GM18873 (cell line): ENCODE measurements around the gene C16orf74.

Experiments used
- ATAC-seq: cut with Tn5 transposase; IDR thresholded peaks from one replicate; pipeline ENCODE4 v1.9.1; 2021; ENCODE audit warnings: mild to moderate bottlenecking, moderate library complexity, moderate number of reproducible peaks; ENCODE audit not compliant: unreplicated experiment, low FRiP score

C16orf74 gene

GRCh38 chr16:85698935-85699558 is 51.8 kb downstream of the C16orf74 start:
- ATAC-seq: no peak

GRCh38 chr16:85698459-85698891 is 52.4 kb downstream of the C16orf74 start:
- no peak for ATAC-seq

GRCh38 chr16:85697431-85697830 is 53.5 kb downstream of the C16orf74 start:
- no peak for ATAC-seq

- no peak for ATAC-seq
Observed at GRCh38 chr16:85696781-85697180, 54.1 kb downstream of the C16orf74 start.

- ATAC-seq: no peak
Observed at GRCh38 chr16:85695196-85696128, 55.4 kb downstream of the C16orf74 start.

GRCh38 chr16:85690469-85691064 is 60.3 kb downstream of the C16orf74 start:
- ATAC-seq: no peak

GRCh38 chr16:85689950-85690320 is 61.0 kb downstream of the C16orf74 start:
- ATAC-seq: no peak

GRCh38 chr16:85689285-85689949 is 61.5 kb downstream of the C16orf74 start:
- no peak for ATAC-seq

- peak; percentile 73 for ATAC-seq
Observed at GRCh38 chr16:85688586-85689284, 62.2 kb downstream of the C16orf74 start, which contains the start of gene GINS2. TSS of gene GINS2 (minus strand) at chr16:85688954. CDS start at chr16:85688898, 56 bp downstream.

GRCh38 chr16:85687651-85688471 is 63.0 kb downstream of the C16orf74 start:
- ATAC-seq: no peak

GRCh38 chr16:85686912-85687591 is 63.8 kb downstream of the C16orf74 start:
- no peak for ATAC-seq

GRCh38 chr16:85685251-85685650 is 65.6 kb downstream of the C16orf74 start:
- ATAC-seq: no peak

GRCh38 chr16:85683363-85683762 is 67.5 kb downstream of the C16orf74 start:
- no peak for ATAC-seq

GRCh38 chr16:85682516-85682915 is 68.4 kb downstream of the C16orf74 start:
- ATAC-seq: no peak

GRCh38 chr16:85681255-85681654 is 69.6 kb downstream of the C16orf74 start:
- ATAC-seq: no peak

- ATAC-seq: no peak
Observed at GRCh38 chr16:85680352-85680944, 70.4 kb downstream of the C16orf74 start.

GRCh38 chr16:85679870-85680269 is 71.0 kb downstream of the C16orf74 start:
- no peak for ATAC-seq

- no peak for ATAC-seq
Observed at GRCh38 chr16:85678821-85679220, 72.1 kb downstream of the C16orf74 start.
